IMR-90 (cell line): ENCODE measurements around the gene ABCA4. TPM values are rescaled to one million over a fixed set of nuclear protein-coding genes. Genes with fewer than 3 reads are reported as not detected.
A peak's percentile ranks its signal among the peaks of the same experiment; 100 is the strongest.

ENCODE experiments used
- ATAC-seq: fragments of 200-7000 bp; cut with Tn5 transposase; 2 replicates; pipeline ENCODE4 v1.9.1; 2020; ENCODE audit warnings: low read depth, mild to moderate bottlenecking, moderate library complexity
- BruUV-seq: library from RNA; stranded (reverse); fragments of 400-500 nt; replicated peaks from 2 replicates; lab custom pipeline; 2021; lab: Mats Ljungman, UMichigan
- CTCF ChIA-PET: fragments of 300-600 bp; formaldehyde crosslinking; extraction: SDS; loops from one replicate; lab custom pipeline; 2021; ENCODE audit warnings: antibody characterized with exemption; lab: Yijun Ruan, JAX
- POLR2A ChIA-PET: fragments of 300-600 bp; sonication (Branson Sonifier 250); formaldehyde crosslinking; loops from one replicate; lab custom pipeline; 2022; ENCODE audit warnings: antibody characterized with exemption; ENCODE audit not compliant: unreplicated experiment; lab: Charles Lee
- DNase-seq: peaks from one replicate; pipeline ENCODE4 v3.0.0; 2013
- H2AFZ ChIP-seq: replicated peaks from 2 replicates; pipeline ENCODE3; 2013; ENCODE audit warnings: low read length, mild to moderate bottlenecking; ENCODE audit not compliant: poor library complexity
- H2AK5ac ChIP-seq: 2 replicates; pipeline ENCODE4 v1.6.1; 2013; ENCODE audit warnings: low read depth, low read length, inconsistent platforms
- H2AK9ac ChIP-seq: replicated peaks from 2 replicates; pipeline ENCODE3; 2013; ENCODE audit warnings: mild to moderate bottlenecking, low read depth, low read length, moderate library complexity; ENCODE audit not compliant: poor library complexity
- H2BK120ac ChIP-seq: 2 replicates; pipeline ENCODE4 v1.6.1; 2013; ENCODE audit warnings: low read depth, low read length, inconsistent platforms
- H2BK15ac ChIP-seq: 3 replicates; pipeline ENCODE4 v1.6.1; 2013; ENCODE audit warnings: low read depth, low read length, inconsistent platforms
- H2BK20ac ChIP-seq: 2 replicates; pipeline ENCODE4 v1.6.1; 2013; ENCODE audit warnings: low read depth, mild to moderate bottlenecking, inconsistent platforms, low read length, moderate library complexity
- H2BK5ac ChIP-seq: 2 replicates; pipeline ENCODE4 v1.6.1; 2013; ENCODE audit warnings: mild to moderate bottlenecking, low read depth, low read length, inconsistent platforms; ENCODE audit not compliant: poor library complexity, severe bottlenecking
- H3K14ac ChIP-seq: replicated peaks from 2 replicates; pipeline ENCODE4 v1.6.1; 2013; ENCODE audit warnings: low read depth, low read length, inconsistent platforms
- H3K18ac ChIP-seq: 2 replicates; pipeline ENCODE4 v1.6.1; 2013; ENCODE audit warnings: low read depth, low read length, control low read depth
- H3K23ac ChIP-seq: 2 replicates; pipeline ENCODE4 v1.6.1; 2013; ENCODE audit warnings: low read depth, low read length, inconsistent platforms
- H3K27ac ChIP-seq: 2 replicates; pipeline ENCODE4 v1.5.1; 2013; ENCODE audit warnings: mild to moderate bottlenecking, control low read depth, low read length; ENCODE audit not compliant: insufficient read depth
- H3K27me3 ChIP-seq: 2 replicates; pipeline ENCODE4 v1.6.1; 2013; ENCODE audit warnings: low read length; ENCODE audit not compliant: control insufficient read depth, insufficient read depth
- H3K36me3 ChIP-seq: 2 replicates; pipeline ENCODE4 v1.6.1; 2013; ENCODE audit warnings: low read length, mixed read lengths; ENCODE audit not compliant: control insufficient read depth, insufficient read depth
- H3K4ac ChIP-seq: 2 replicates; pipeline ENCODE4 v1.6.1; 2013; ENCODE audit warnings: low read depth, low read length, inconsistent platforms
- H3K4me1 ChIP-seq: 2 replicates; pipeline ENCODE4 v1.6.1; 2013; ENCODE audit warnings: low read length, mixed read lengths; ENCODE audit not compliant: control insufficient read depth, insufficient read depth
- H3K4me2 ChIP-seq: 2 replicates; pipeline ENCODE4 v1.6.1; 2013; ENCODE audit warnings: low read depth, mild to moderate bottlenecking, control low read depth, low read length, moderate library complexity
- H3K4me3 ChIP-seq: 2 replicates; pipeline ENCODE4 v1.5.1; 2013; ENCODE audit warnings: low read depth, mild to moderate bottlenecking, control low read depth, low read length, moderate library complexity; ENCODE audit not compliant: insufficient read depth
- H3K56ac ChIP-seq: 2 replicates; pipeline ENCODE4 v1.6.1; 2013; ENCODE audit warnings: low read length, inconsistent platforms; ENCODE audit not compliant: insufficient read depth; ENCODE audit errors: extremely low read depth
- H3K79me1 ChIP-seq, 2 experiments: 2 replicates each; pipeline ENCODE4 v1.6.1; 2013; ENCODE audit warnings: low read length in 2 of 2, inconsistent platforms in 1 of 2, low read depth in 1 of 2
- H3K9ac ChIP-seq: 2 replicates; pipeline ENCODE4 v1.6.1; 2013; ENCODE audit warnings: low read depth, low read length, control low read depth
- H3K9me1 ChIP-seq: 2 replicates; pipeline ENCODE4 v1.6.1; 2013; ENCODE audit warnings: low read length, inconsistent platforms; ENCODE audit not compliant: insufficient read depth
- H3K9me3 ChIP-seq: 2 replicates; pipeline ENCODE4 v1.6.1; 2013; ENCODE audit warnings: low read length; ENCODE audit not compliant: control insufficient read depth, insufficient read depth
- H4K20me1 ChIP-seq: 2 replicates; pipeline ENCODE4 v1.6.1; 2013; ENCODE audit warnings: low read length, inconsistent platforms; ENCODE audit not compliant: insufficient read depth
- H4K5ac ChIP-seq: 2 replicates; pipeline ENCODE4 v1.6.1; 2013; ENCODE audit warnings: mild to moderate bottlenecking, low read depth, low read length, control low read depth
- H4K8ac ChIP-seq, 2 experiments: 2 replicates each; pipeline ENCODE4 v1.6.1; 2013; ENCODE audit warnings: low read depth in 2 of 2, low read length in 2 of 2, control low read depth in 1 of 2, inconsistent platforms in 1 of 2
- H4K91ac ChIP-seq: 2 replicates; pipeline ENCODE4 v1.6.1; 2013; ENCODE audit warnings: low read depth, low read length, inconsistent platforms; ENCODE audit not compliant: insufficient read depth
- CEBPB ChIP-seq: IDR thresholded peaks from 2 replicates; pipeline ENCODE4 v1.6.1; 2012; ENCODE audit warnings: low read depth, low read length, improper control_type of control experiment
- USF2 ChIP-seq: fragments of 150-350 bp; IDR thresholded peaks from 2 replicates; pipeline ENCODE4 v1.6.1; 2017; ENCODE audit warnings: mild to moderate bottlenecking, antibody characterized with exemption, low read length, low read depth
- WGBS, 2 experiments: methylation state at CpG; one replicate each; pipeline versions ENCODE4 v1.1.5 to v1.1.7; 2013; ENCODE audit warnings: missing lambda C conversion rate in 2 of 2; ENCODE audit not compliant: insufficient read length in 1 of 2; ENCODE audit errors: extremely low coverage in 2 of 2; 5-methylcytosine and 5-hydroxymethylcytosine counted together
- dilution Hi-C: fragments of 300-500 bp; cut with HindIII; formaldehyde crosslinking; loops from one replicate; pipeline ENCODE4 v1.14.3; 2018; ENCODE audit warnings: low sequenced_read_pairs; ENCODE audit not compliant: unreplicated experiment
- in situ Hi-C: fragments of 300-500 bp; cut with MboI; formaldehyde crosslinking; loops from 3 replicates; pipeline ENCODE4 v1.14.3; 2019; ENCODE audit warnings: low sequenced_read_pairs, inconsistent platforms, mixed read lengths
- intact Hi-C: fragments of 100-400 bp; cut with micrococcal nuclease; formaldehyde crosslinking; loops from 2 replicates; pipeline ENCODE4 v1.10.0; 2022
- polyA plus RNA-seq, 3 experiments: library from polyadenylated mRNA; depleted of rRNA; stranded (reverse); fragments of >200 nt; gene quantifications; 2 replicates each; pipeline ENCODE4 v1.2.3, GENCODE V29; 2012; ENCODE audit warnings: low replicate concordance in 1 of 3
- total RNA-seq: library from RNA; depleted of rRNA; stranded (reverse); fragments of >200 nt; gene quantifications from 2 replicates; pipeline ENCODE4 v1.2.3, GENCODE V29; 2012

Gene ABCA4
- total and polyA plus RNA-seq, 2 of the 4 experiments (the other 2 are of a cell fraction) = under 0.01 to 0.36 TPM

GRCh38 chr1:94031154-94031553 lies 89.8 kb downstream of the ABCA4 start:
- Histone ChIP-seq H2BK120ac (no peak overlapping the region), H3K9ac (no peak overlapping the region), H2BK15ac (no peak overlapping the region), H3K4me2 (no peak overlapping the region), H2AK9ac (no peak overlapping the region), H4K20me1 (no peaks in the 10 kb centered on the region), H3K4me3 (no peak overlapping the region), H4K8ac (no peak overlapping the region), H3K9me1 (no peaks in the 10 kb centered on the region), H3K4ac (no peak overlapping the region), H3K56ac (no peak overlapping the region), H3K18ac (no peak overlapping the region; the same call in 1 of the 2 replicates), H4K5ac (no peak overlapping the region), H3K14ac (no peak overlapping the region), H3K79me1 (no peaks in the 10 kb centered on the region), H3K27me3 (no peaks in the 10 kb centered on the region), H2BK5ac (no peak overlapping the region), H3K36me3 (no peaks in the 10 kb centered on the region), H3K27ac (no peak overlapping the region), H4K91ac (no peak overlapping the region), H3K23ac (no peak overlapping the region), H2AFZ (no peak overlapping the region), H3K4me1 (peaks cover 11% of the 10 kb centered on the region; the same call in 1 of the 2 replicates), H2AK5ac (no peak overlapping the region), H3K9me3 (no peaks in the 10 kb centered on the region), H2BK20ac (no peak overlapping the region)
- no TSS peak for BruUV-seq
- WGBS, 2 experiments = no CpG with 5 or more reads among the region's 4 CpGs
- peak; percentile 42; the same call in 1 of the 2 replicates for TF ChIP-seq USF2
- no peak for TF ChIP-seq CEBPB
- no peak for DNase-seq
- CTCF ChIA-PET = interaction anchor here (0.8 kb wide), 1 partner anchor 10 kb away, joined by 3 read pairs; no protein-coding TSS in a partner anchor
- in situ Hi-C loops = loop anchor here (25.0 kb wide), 1 partner anchor 431 kb away; no protein-coding TSS in a partner anchor
- no peak for ATAC-seq
- dilution Hi-C loops = no loop called here
- intact Hi-C loops = no loop called here
- POLR2A ChIA-PET = no interaction called here
